Mesenchymal stem cell (in vitro differentiated cells and primary cell): Measurements from ENCODE around the gene GLI2.

Source experiments
- DNase-seq: peaks from one replicate; pipeline ENCODE4 v3.0.0-alpha.2; 2013
- H2AFZ ChIP-seq: one replicate; pipeline ENCODE4 v1.6.1; 2013; ENCODE audit warnings: low read depth, mild to moderate bottlenecking, control low read depth, inconsistent platforms, low read length, moderate library complexity
- H2AK5ac ChIP-seq: 2 replicates; pipeline ENCODE4 v1.6.1; 2013; ENCODE audit warnings: low read length, moderate library complexity, mild to moderate bottlenecking, inconsistent platforms; ENCODE audit not compliant: severe bottlenecking
- H2BK120ac ChIP-seq: one replicate; pipeline ENCODE4 v1.6.1; 2013; ENCODE audit warnings: low read depth, mild to moderate bottlenecking, inconsistent platforms, low read length, moderate library complexity
- H2BK12ac ChIP-seq, 2 experiments: one replicate each; pipeline ENCODE4 v1.6.1; 2013; ENCODE audit warnings: inconsistent platforms in 2 of 2, low read length in 2 of 2, mild to moderate bottlenecking in 2 of 2, moderate library complexity in 2 of 2, control low read depth in 1 of 2
- H2BK15ac ChIP-seq: one replicate; pipeline ENCODE4 v1.6.1; 2013; ENCODE audit warnings: mild to moderate bottlenecking, low read depth, inconsistent platforms; ENCODE audit not compliant: poor library complexity, severe bottlenecking
- H2BK5ac ChIP-seq: 2 replicates; pipeline ENCODE4 v1.6.1; 2013; ENCODE audit warnings: low read depth, mild to moderate bottlenecking, low read length, control low read depth, inconsistent platforms; ENCODE audit not compliant: poor library complexity, severe bottlenecking
- H3K14ac ChIP-seq, 2 experiments: one replicate each; pipeline ENCODE4 v1.6.1; 2013; ENCODE audit warnings: inconsistent platforms in 2 of 2, low read length in 2 of 2, control low read depth in 1 of 2, mild to moderate bottlenecking in 1 of 2, moderate library complexity in 1 of 2
- H3K18ac ChIP-seq, 2 experiments: one replicate each; pipeline ENCODE4 v1.6.1; 2013; ENCODE audit warnings: inconsistent platforms in 2 of 2, low read length in 2 of 2, control low read depth in 1 of 2, low read depth in 1 of 2, mild to moderate bottlenecking in 1 of 2
- H3K23ac ChIP-seq, 2 experiments: one replicate each; pipeline ENCODE4 v1.6.1; 2013; ENCODE audit warnings: inconsistent platforms in 2 of 2, low read length in 2 of 2, mild to moderate bottlenecking in 2 of 2, moderate library complexity in 2 of 2, control low read depth in 1 of 2
- H3K27ac ChIP-seq: 2 replicates; pipeline ENCODE4 v1.5.1; 2013; ENCODE audit warnings: mild to moderate bottlenecking, moderate library complexity, low read length, control low read depth, inconsistent platforms; ENCODE audit not compliant: poor library complexity, severe bottlenecking
- H3K27me3 ChIP-seq, 2 experiments: 2 replicates each; pipeline versions ENCODE4 v1.6.1 to v1.7.0; 2013; ENCODE audit warnings: low read length in 2 of 2, mild to moderate bottlenecking in 2 of 2, moderate library complexity in 2 of 2, control low read depth in 1 of 2, inconsistent platforms in 1 of 2; ENCODE audit not compliant: control insufficient read depth in 1 of 2, insufficient read depth in 1 of 2
- H3K36me3 ChIP-seq, 2 experiments: 2 replicates each; pipeline versions ENCODE4 v1.6.1 to v1.7.0; 2013; ENCODE audit warnings: low read length in 2 of 2, control low read depth in 1 of 2, inconsistent platforms in 1 of 2, low read depth in 1 of 2, mild to moderate bottlenecking in 1 of 2; ENCODE audit not compliant: insufficient read depth in 2 of 2, control insufficient read depth in 1 of 2
- H3K4ac ChIP-seq, 2 experiments: one replicate each; pipeline ENCODE4 v1.6.1; 2013; ENCODE audit warnings: inconsistent platforms in 2 of 2, low read length in 2 of 2, mild to moderate bottlenecking in 2 of 2, moderate library complexity in 2 of 2, control low read depth in 1 of 2, low read depth in 1 of 2
- H3K4me1 ChIP-seq: 2 replicates; pipeline ENCODE4 v1.6.1; 2013; ENCODE audit warnings: low read depth, low read length, control low read depth; ENCODE audit not compliant: control insufficient read depth, insufficient read depth
- H3K4me2 ChIP-seq: 2 replicates; pipeline ENCODE4 v1.6.1; 2013; ENCODE audit warnings: low read length, mild to moderate bottlenecking, inconsistent platforms; ENCODE audit not compliant: poor library complexity, severe bottlenecking
- H3K4me3 ChIP-seq, 2 experiments: 2 replicates each; pipeline versions ENCODE4 v1.5.1 to v1.7.0; 2013; ENCODE audit warnings: low read length in 2 of 2, mild to moderate bottlenecking in 2 of 2, control low read depth in 1 of 2, low read depth in 1 of 2; ENCODE audit not compliant: insufficient read depth in 1 of 2
- H3K79me1 ChIP-seq: replicated peaks from 2 replicates; pipeline ENCODE4 v1.6.1; 2013; ENCODE audit warnings: mild to moderate bottlenecking, control low read depth, low read length, inconsistent platforms; ENCODE audit not compliant: poor library complexity, severe bottlenecking
- H3K9ac ChIP-seq: 2 replicates; pipeline ENCODE4 v1.7.0; 2013; ENCODE audit warnings: mild to moderate bottlenecking, low read length, moderate library complexity
- H3K9me3 ChIP-seq: 2 replicates; pipeline ENCODE4 v1.7.0; 2013; ENCODE audit warnings: mild to moderate bottlenecking, low read length; ENCODE audit not compliant: control insufficient read depth
- H4K8ac ChIP-seq: one replicate; pipeline ENCODE4 v1.6.1; 2013; ENCODE audit warnings: inconsistent platforms, mild to moderate bottlenecking, low read length, moderate library complexity
- H4K91ac ChIP-seq: one replicate; pipeline ENCODE4 v1.6.1; 2013; ENCODE audit warnings: mild to moderate bottlenecking, low read length, inconsistent platforms
- WGBS: methylation state at CpG from one replicate; pipeline ENCODE4 v1.1.7; 2013; ENCODE audit warnings: mixed read lengths; 5-methylcytosine and 5-hydroxymethylcytosine counted together

GLI2 gene

GRCh38 chr2:120726245-120726644 lies 9.4 kb upstream of the GLI2 start:
- H3K79me1 ChIP-seq = no peaks in the 10 kb centered on the region
- H2BK12ac ChIP-seq = no peak overlapping the region
- no peak overlapping the region for H2AK5ac ChIP-seq
- no peak overlapping the region for H4K91ac ChIP-seq
- no peak overlapping the region for H2BK15ac ChIP-seq
- no peak overlapping the region for H2AFZ ChIP-seq
- no peak overlapping the region for H3K14ac ChIP-seq
- H3K36me3 ChIP-seq = no peaks in the 10 kb centered on the region
- H3K27me3 ChIP-seq = no peaks in the 10 kb centered on the region
- H3K23ac ChIP-seq = no peak overlapping the region
- peaks cover 9% of the 10 kb centered on the region for H3K4me1 ChIP-seq
- no peak overlapping the region for H3K4me2 ChIP-seq
- no peak overlapping the region for H2BK120ac ChIP-seq
- H3K9me3 ChIP-seq = peaks cover 14% of the 10 kb centered on the region
- no peak overlapping the region for H3K4me3 ChIP-seq
- DNase-seq = no peak
- no peak overlapping the region for H4K8ac ChIP-seq
- no peak overlapping the region for H2BK5ac ChIP-seq
- no peak overlapping the region for H3K4ac ChIP-seq
- no peak overlapping the region for H3K27ac ChIP-seq
- no peak overlapping the region for H3K18ac ChIP-seq
- no peak overlapping the region for H3K9ac ChIP-seq

GRCh38 chr2:120729406-120730399 lies 6.0 kb upstream of the GLI2 start:
- H2BK12ac ChIP-seq = peak overlapping the region in 1 of 2 experiments; percentile 92
- H3K23ac ChIP-seq = no peak overlapping the region
- no peak overlapping the region for H2BK5ac ChIP-seq
- no peak overlapping the region for H3K4me2 ChIP-seq
- H3K9ac ChIP-seq = peak overlapping the region; percentile 56
- H2AK5ac ChIP-seq = peak overlapping the region; percentile 81
- DNase-seq = peak; percentile 87
- H2AFZ ChIP-seq = no peak overlapping the region
- H4K8ac ChIP-seq = no peak overlapping the region
- H3K36me3 ChIP-seq = no peaks in the 10 kb centered on the region
- peak overlapping the region; percentile 57 to 76 for H3K4ac ChIP-seq
- H3K79me1 ChIP-seq = no peaks in the 10 kb centered on the region
- peak overlapping the region; percentile 77 to 88 for H3K18ac ChIP-seq
- peaks cover 14% of the 10 kb centered on the region for H3K9me3 ChIP-seq
- no peak overlapping the region for H3K27ac ChIP-seq
- H3K27me3 ChIP-seq = no peaks in the 10 kb centered on the region
- no peak overlapping the region for H2BK120ac ChIP-seq
- 21% methylated on average over 8 of the region's 8 CpGs for WGBS
- no peak overlapping the region for H3K14ac ChIP-seq
- no peak overlapping the region for H2BK15ac ChIP-seq
- no peak overlapping the region for H4K91ac ChIP-seq
- peak overlapping the region in 1 of 2 experiments; percentile 51 for H3K4me3 ChIP-seq
- H3K4me1 ChIP-seq = peaks cover 2% of the 10 kb centered on the region

- Histone ChIP-seq H2BK15ac (no peak overlapping the region), H3K14ac (peak overlapping the region in 1 of 2 experiments; percentile 83), H2AK5ac (no peak overlapping the region), H3K18ac (peak overlapping the region in 1 of 2 experiments; percentile 43), H3K9me3 (peaks cover 4% of the 10 kb centered on the region), H2BK5ac (no peak overlapping the region), H3K23ac (no peak overlapping the region), H3K4me2 (no peak overlapping the region), H3K4ac (peak overlapping the region in 1 of 2 experiments; percentile 33), H2AFZ (no peak overlapping the region), H3K9ac (no peak overlapping the region), H3K27me3 (no peaks in the 10 kb centered on the region), H3K4me3 (no peak overlapping the region), H4K8ac (no peak overlapping the region), H3K4me1 (peaks cover 6% of the 10 kb centered on the region), H2BK12ac (no peak overlapping the region), H2BK120ac (no peak overlapping the region), H3K79me1 (no peaks in the 10 kb centered on the region), H3K27ac (no peak overlapping the region), H4K91ac (no peak overlapping the region), H3K36me3 (no peaks in the 10 kb centered on the region)
- 96% methylated on average over 4 of the region's 5 CpGs for WGBS
- no peak for DNase-seq
These were observed 4.5 kb upstream of the GLI2 start for GRCh38 chr2:120731175-120731574.

- H3K23ac ChIP-seq = no peak overlapping the region
- H4K91ac ChIP-seq = peak overlapping the region; percentile 80
- H2AFZ ChIP-seq = no peak overlapping the region
- H4K8ac ChIP-seq = peak overlapping the region; percentile 36
- H3K79me1 ChIP-seq = no peaks in the 10 kb centered on the region
- H3K27ac ChIP-seq = no peak overlapping the region
- no peak overlapping the region for H3K9ac ChIP-seq
- H3K18ac ChIP-seq = peak overlapping the region; percentile 44 to 88
- H3K14ac ChIP-seq = no peak overlapping the region
- H2BK12ac ChIP-seq = peak overlapping the region; percentile 78 to 87
- H3K4ac ChIP-seq = peak overlapping the region in 1 of 2 experiments; percentile 89
- 90% methylated on average over 12 of the region's 14 CpGs for whole genome bisulfite sequencing
- no peak for DNase-seq
- H3K9me3 ChIP-seq = no peaks in the 10 kb centered on the region
- no peak overlapping the region for H2BK5ac ChIP-seq
- H3K4me3 ChIP-seq = no peak overlapping the region
- no peak overlapping the region for H3K4me2 ChIP-seq
- no peak overlapping the region for H2BK15ac ChIP-seq
- peak overlapping the region; percentile 19 for H2BK120ac ChIP-seq
- H3K4me1 ChIP-seq = peaks cover 6% of the 10 kb centered on the region
- no peaks in the 10 kb centered on the region for H3K27me3 ChIP-seq
- no peak overlapping the region for H2AK5ac ChIP-seq
- no peaks in the 10 kb centered on the region for H3K36me3 ChIP-seq
These were observed 3.0 kb upstream of the GLI2 start for GRCh38 chr2:120732506-120733237.
